ENCODE results near the gene TMEM225. TPM values are rescaled to one million over a fixed set of nuclear protein-coding genes. Genes with fewer than 3 reads are reported as not detected.
"Not testable (repeated sequence)": the region's sequence is repeated elsewhere in the genome, so short reads cannot be mapped to it uniquely, and the experiment has no call there.

TMEM225 gene
- total and polyA plus RNA-seq, 4 donors, result not detected

DNA sequence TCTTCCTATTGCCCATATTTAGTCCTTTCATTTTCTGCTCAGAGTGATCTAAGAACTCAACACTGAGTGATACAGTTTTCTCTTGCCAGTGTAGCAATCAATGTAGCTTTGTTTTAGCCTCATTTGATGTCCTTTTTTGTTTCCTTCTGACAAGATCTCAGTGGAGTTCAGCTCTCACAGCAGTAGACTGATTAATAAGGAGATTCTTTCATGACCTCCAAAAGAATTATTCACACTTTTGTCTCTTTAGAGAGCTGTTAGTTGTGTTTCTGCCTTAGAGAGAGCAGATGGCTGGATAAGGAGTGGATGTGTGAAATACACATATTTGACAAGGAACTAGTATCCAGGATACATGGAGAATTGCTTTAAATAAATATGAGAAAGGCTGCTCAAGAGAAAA is 6.6 kb upstream of the TMEM225 start:
- H3K4me1 ChIP-seq (ENCODE audit: control insufficient read depth in 4 of 4, insufficient read depth in 4 of 4, low read length in 3 of 4), result no peaks in the 10 kb centered on the region
- H3K36me3 ChIP-seq (ENCODE audit: control insufficient read depth in 4 of 4, insufficient read depth in 3 of 4, low read depth in 1 of 4, low read length in 3 of 4), result no peaks in the 10 kb centered on the region
- H3K27me3 ChIP-seq (ENCODE audit: control insufficient read depth in 4 of 4, insufficient read depth in 4 of 4, low read length in 3 of 4), result peaks cover 0 to 3% (median 0%) of the 10 kb centered on the region in 4 donors
- no peak overlapping the region for H3K4me3 ChIP-seq (ENCODE audit: low read depth in 1 of 3, low read length in 3 of 3)
- TF ChIP-seq RXRA (IDR thresholded peaks at IDR 0.05) (no peak), ATF3 (IDR thresholded peaks at IDR 0.05) (no peak), FOXA1 (IDR thresholded peaks at IDR 0.05) (no peak)
- no peak overlapping the region for H3K27ac ChIP-seq (ENCODE audit: low read depth in 1 of 2, low read length in 2 of 2)
- no peak overlapping the region for H3K9ac ChIP-seq (ENCODE audit: low read depth in 1 of 2, low read length in 2 of 2)
- H3K9me3 ChIP-seq (ENCODE audit: control insufficient read depth in 4 of 4, low read length in 3 of 4), result no peaks in the 10 kb centered on the region
- DNase-seq (ENCODE audit: low spot score), result no peak

- peaks cover 0 to 3% (median 0%) of the 10 kb centered on the region in 4 donors for H3K27me3 ChIP-seq (ENCODE audit: control insufficient read depth in 4 of 4, insufficient read depth in 4 of 4, low read length in 3 of 4)
- DNase-seq (ENCODE audit: low spot score), result no peak
- WGBS, result 88% methylated on average over 4 of the region's 4 CpGs
- H3K36me3 ChIP-seq (ENCODE audit: control insufficient read depth in 4 of 4, insufficient read depth in 3 of 4, low read depth in 1 of 4, low read length in 3 of 4), result no peaks in the 10 kb centered on the region
- H3K4me1 ChIP-seq (ENCODE audit: control insufficient read depth in 4 of 4, insufficient read depth in 4 of 4, low read length in 3 of 4), result no peaks in the 10 kb centered on the region
- H3K4me3 ChIP-seq (ENCODE audit: low read depth in 1 of 3, low read length in 3 of 3), result no peak overlapping the region
- no peak overlapping the region for H3K27ac ChIP-seq (ENCODE audit: low read depth in 1 of 2, low read length in 2 of 2)
- TF ChIP-seq, protein P1, sequence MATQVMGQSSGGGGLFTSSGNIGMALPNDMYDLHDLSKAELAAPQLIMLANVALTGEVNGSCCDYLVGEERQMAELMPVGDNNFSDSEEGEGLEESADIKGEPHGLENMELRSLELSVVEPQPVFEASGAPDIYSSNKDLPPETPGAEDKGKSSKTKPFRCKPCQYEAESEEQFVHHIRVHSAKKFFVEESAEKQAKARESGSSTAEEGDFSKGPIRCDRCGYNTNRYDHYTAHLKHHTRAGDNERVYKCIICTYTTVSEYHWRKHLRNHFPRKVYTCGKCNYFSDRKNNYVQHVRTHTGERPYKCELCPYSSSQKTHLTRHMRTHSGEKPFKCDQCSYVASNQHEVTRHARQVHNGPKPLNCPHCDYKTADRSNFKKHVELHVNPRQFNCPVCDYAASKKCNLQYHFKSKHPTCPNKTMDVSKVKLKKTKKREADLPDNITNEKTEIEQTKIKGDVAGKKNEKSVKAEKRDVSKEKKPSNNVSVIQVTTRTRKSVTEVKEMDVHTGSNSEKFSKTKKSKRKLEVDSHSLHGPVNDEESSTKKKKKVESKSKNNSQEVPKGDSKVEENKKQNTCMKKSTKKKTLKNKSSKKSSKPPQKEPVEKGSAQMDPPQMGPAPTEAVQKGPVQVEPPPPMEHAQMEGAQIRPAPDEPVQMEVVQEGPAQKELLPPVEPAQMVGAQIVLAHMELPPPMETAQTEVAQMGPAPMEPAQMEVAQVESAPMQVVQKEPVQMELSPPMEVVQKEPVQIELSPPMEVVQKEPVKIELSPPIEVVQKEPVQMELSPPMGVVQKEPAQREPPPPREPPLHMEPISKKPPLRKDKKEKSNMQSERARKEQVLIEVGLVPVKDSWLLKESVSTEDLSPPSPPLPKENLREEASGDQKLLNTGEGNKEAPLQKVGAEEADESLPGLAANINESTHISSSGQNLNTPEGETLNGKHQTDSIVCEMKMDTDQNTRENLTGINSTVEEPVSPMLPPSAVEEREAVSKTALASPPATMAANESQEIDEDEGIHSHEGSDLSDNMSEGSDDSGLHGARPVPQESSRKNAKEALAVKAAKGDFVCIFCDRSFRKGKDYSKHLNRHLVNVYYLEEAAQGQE (IDR thresholded peaks at IDR 0.05), result no peak
- TF ChIP-seq FOXA1 (IDR thresholded peaks at IDR 0.05), result no peak
- no peak for TF ChIP-seq HNF4A (conservative IDR thresholded peaks at IDR 0.05)
- TF ChIP-seq, protein P2, sequence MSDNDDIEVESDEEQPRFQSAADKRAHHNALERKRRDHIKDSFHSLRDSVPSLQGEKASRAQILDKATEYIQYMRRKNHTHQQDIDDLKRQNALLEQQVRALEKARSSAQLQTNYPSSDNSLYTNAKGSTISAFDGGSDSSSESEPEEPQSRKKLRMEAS (IDR thresholded peaks at IDR 0.05), result no peak
- no peak for TF ChIP-seq EGR1 (IDR thresholded peaks at IDR 0.05; ENCODE audit: low read depth in 2 of 2)
- TF ChIP-seq, protein P3, sequence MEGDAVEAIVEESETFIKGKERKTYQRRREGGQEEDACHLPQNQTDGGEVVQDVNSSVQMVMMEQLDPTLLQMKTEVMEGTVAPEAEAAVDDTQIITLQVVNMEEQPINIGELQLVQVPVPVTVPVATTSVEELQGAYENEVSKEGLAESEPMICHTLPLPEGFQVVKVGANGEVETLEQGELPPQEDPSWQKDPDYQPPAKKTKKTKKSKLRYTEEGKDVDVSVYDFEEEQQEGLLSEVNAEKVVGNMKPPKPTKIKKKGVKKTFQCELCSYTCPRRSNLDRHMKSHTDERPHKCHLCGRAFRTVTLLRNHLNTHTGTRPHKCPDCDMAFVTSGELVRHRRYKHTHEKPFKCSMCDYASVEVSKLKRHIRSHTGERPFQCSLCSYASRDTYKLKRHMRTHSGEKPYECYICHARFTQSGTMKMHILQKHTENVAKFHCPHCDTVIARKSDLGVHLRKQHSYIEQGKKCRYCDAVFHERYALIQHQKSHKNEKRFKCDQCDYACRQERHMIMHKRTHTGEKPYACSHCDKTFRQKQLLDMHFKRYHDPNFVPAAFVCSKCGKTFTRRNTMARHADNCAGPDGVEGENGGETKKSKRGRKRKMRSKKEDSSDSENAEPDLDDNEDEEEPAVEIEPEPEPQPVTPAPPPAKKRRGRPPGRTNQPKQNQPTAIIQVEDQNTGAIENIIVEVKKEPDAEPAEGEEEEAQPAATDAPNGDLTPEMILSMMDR (IDR thresholded peaks at IDR 0.05; ENCODE audit: low read depth, low read length, missing input control), result no peak
- TF ChIP-seq YY1 (IDR thresholded peaks at IDR 0.05), result no peak
- no peak overlapping the region for H3K9ac ChIP-seq (ENCODE audit: low read depth in 1 of 2, low read length in 2 of 2)
- H3K9me3 ChIP-seq (ENCODE audit: control insufficient read depth in 4 of 4, low read length in 3 of 4), result no peaks in the 10 kb centered on the region
These were observed 4.6 kb downstream of the TMEM225 start for GRCh38 chr11:123880912-123881311.

GRCh38 chr11:123867795-123868194 is 17.7 kb downstream of the TMEM225 start:
- H3K4me1 ChIP-seq (ENCODE audit: control insufficient read depth in 4 of 4, insufficient read depth in 4 of 4, low read length in 3 of 4); H3K27me3 ChIP-seq (ENCODE audit: control insufficient read depth in 4 of 4, insufficient read depth in 4 of 4, low read length in 3 of 4); H3K27ac ChIP-seq (ENCODE audit: low read depth in 1 of 2, low read length in 2 of 2); H3K36me3 ChIP-seq (ENCODE audit: control insufficient read depth in 4 of 4, insufficient read depth in 3 of 4, low read depth in 1 of 4, low read length in 3 of 4); DNase-seq (ENCODE audit: low spot score); H3K4me3 ChIP-seq (ENCODE audit: low read depth in 1 of 3, low read length in 3 of 3); H3K9me3 ChIP-seq (ENCODE audit: control insufficient read depth in 4 of 4, low read length in 3 of 4); H3K9ac ChIP-seq (ENCODE audit: low read depth in 1 of 2, low read length in 2 of 2): not testable (repeated sequence)
- WGBS, result 47% methylated on average over 9 of the region's 9 CpGs
- TF ChIP-seq SP1 (IDR thresholded peaks at IDR 0.05) (peak; percentile 14), HNF4A (conservative IDR thresholded peaks at IDR 0.05) (peak; percentile 56 to 78)

GRCh38 chr11:123865293-123865692 is 20.2 kb downstream of the TMEM225 start:
- H3K4me3 ChIP-seq (ENCODE audit: low read depth in 1 of 3, low read length in 3 of 3); H3K9me3 ChIP-seq (ENCODE audit: control insufficient read depth in 4 of 4, low read length in 3 of 4); H3K9ac ChIP-seq (ENCODE audit: low read depth in 1 of 2, low read length in 2 of 2); H3K27me3 ChIP-seq (ENCODE audit: control insufficient read depth in 4 of 4, insufficient read depth in 4 of 4, low read length in 3 of 4); H3K4me1 ChIP-seq (ENCODE audit: control insufficient read depth in 4 of 4, insufficient read depth in 4 of 4, low read length in 3 of 4); H3K27ac ChIP-seq (ENCODE audit: low read depth in 1 of 2, low read length in 2 of 2); H3K36me3 ChIP-seq (ENCODE audit: control insufficient read depth in 4 of 4, insufficient read depth in 3 of 4, low read depth in 1 of 4, low read length in 3 of 4); DNase-seq (ENCODE audit: low spot score): not testable (repeated sequence)
- WGBS, result 64% methylated on average over 7 of the region's 7 CpGs
